Vagina (tissue), 2 donors: ENCODE data around the gene HNRNPA2B1.

Experiments used
- CTCF ChIP-seq, 3 experiments: fragments of 450-650 bp in 2 of 3; fragments of 200-600 bp in 1 of 3; sonication (generic) in 1 of 3; IDR thresholded peaks; one replicate each; pipeline ENCODE4 v1.5.1; 2017 to 2019; ENCODE audit warnings: antibody characterized with exemption in 3 of 3, mild to moderate bottlenecking in 2 of 3, moderate library complexity in 2 of 3
- POLR2A ChIP-seq, 2 donors: fragments of 450-650 bp; IDR thresholded peaks; one replicate each; pipeline ENCODE4 v1.6.1; 2017; ENCODE audit warnings: antibody characterized with exemption in 2 of 2, mild to moderate bottlenecking in 2 of 2, moderate library complexity in 2 of 2

GRCh38 chr7:26153241-26153822 lies 47.2 kb downstream of the HNRNPA2B1 start:
- no peak for TF ChIP-seq CTCF (IDR thresholded peaks at IDR 0.05)
- no peak for TF ChIP-seq POLR2A (IDR thresholded peaks at IDR 0.05)
